A673 (cell line): ENCODE results near the gene FCN3.

Experiments
- EZH2 ChIP-seq: fragments of 200-600 bp; sonication (generic); IDR thresholded peaks from 2 replicates; pipeline ENCODE4 v1.6.1; 2017; ENCODE audit warnings: borderline replicate concordance, low read depth, mild to moderate bottlenecking, mixed read lengths, antibody characterized with exemption, low read length; ENCODE audit not compliant: poor library complexity, severe bottlenecking
- TF ChIP-seq, protein P1 (sequence below): fragments of 300-800, 200-600 bp; sonication (generic); conservative IDR thresholded peaks from 2 replicates; pipeline ENCODE4 v1.5.1; 2017; ENCODE audit warnings: low read depth, mild to moderate bottlenecking, antibody characterized with exemption, low read length, moderate library complexity, mixed read lengths

- TF ChIP-seq, protein P1, sequence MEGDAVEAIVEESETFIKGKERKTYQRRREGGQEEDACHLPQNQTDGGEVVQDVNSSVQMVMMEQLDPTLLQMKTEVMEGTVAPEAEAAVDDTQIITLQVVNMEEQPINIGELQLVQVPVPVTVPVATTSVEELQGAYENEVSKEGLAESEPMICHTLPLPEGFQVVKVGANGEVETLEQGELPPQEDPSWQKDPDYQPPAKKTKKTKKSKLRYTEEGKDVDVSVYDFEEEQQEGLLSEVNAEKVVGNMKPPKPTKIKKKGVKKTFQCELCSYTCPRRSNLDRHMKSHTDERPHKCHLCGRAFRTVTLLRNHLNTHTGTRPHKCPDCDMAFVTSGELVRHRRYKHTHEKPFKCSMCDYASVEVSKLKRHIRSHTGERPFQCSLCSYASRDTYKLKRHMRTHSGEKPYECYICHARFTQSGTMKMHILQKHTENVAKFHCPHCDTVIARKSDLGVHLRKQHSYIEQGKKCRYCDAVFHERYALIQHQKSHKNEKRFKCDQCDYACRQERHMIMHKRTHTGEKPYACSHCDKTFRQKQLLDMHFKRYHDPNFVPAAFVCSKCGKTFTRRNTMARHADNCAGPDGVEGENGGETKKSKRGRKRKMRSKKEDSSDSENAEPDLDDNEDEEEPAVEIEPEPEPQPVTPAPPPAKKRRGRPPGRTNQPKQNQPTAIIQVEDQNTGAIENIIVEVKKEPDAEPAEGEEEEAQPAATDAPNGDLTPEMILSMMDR, result no peak
- TF ChIP-seq EZH2, result no peak
Measured at GRCh38 chr1:27383039-27383605, 8.5 kb upstream of the FCN3 start, which contains the start of gene CD164L2.
